Sigmoid colon (tissue), 7 donors: ENCODE data around the gene NAGPA. TPM values are rescaled to one million over a fixed set of nuclear protein-coding genes. Genes with fewer than 3 reads are reported as not detected.

ENCODE experiments used
- DNase-seq: peaks from one replicate; pipeline ENCODE4 v3.0.0-alpha.2; 2019
- H3K27ac ChIP-seq, 4 donors: fragments of 200-600 bp; sonication (generic); one replicate each; pipeline ENCODE4 v1.5.1; 2016 to 2019; ENCODE audit warnings: mild to moderate bottlenecking in 1 of 4
- H3K27me3 ChIP-seq, 3 donors: fragments of 200-600 bp; sonication (generic); one replicate each; pipeline ENCODE4 v1.5.1; 2019; ENCODE audit warnings: mild to moderate bottlenecking in 1 of 3
- H3K36me3 ChIP-seq, 4 donors: fragments of 200-600 bp; sonication (generic); one replicate each; pipeline ENCODE4 v1.5.1; 2016 to 2019
- H3K4me1 ChIP-seq, 4 donors: fragments of 200-600 bp; sonication (generic); one replicate each; pipeline ENCODE4 v1.5.1; 2017 to 2019
- H3K4me3 ChIP-seq, 4 donors: fragments of 200-600 bp; sonication (generic); one replicate each; pipeline ENCODE4 v1.5.1; 2017 to 2019; ENCODE audit warnings: mild to moderate bottlenecking in 2 of 4, moderate library complexity in 1 of 4
- H3K9me3 ChIP-seq, 4 donors: fragments of 200-600 bp in 3 of 4; sonication (generic) in 3 of 4; one replicate each; pipeline versions ENCODE4 v1.5.1 to v1.6.1; 2013 to 2019
- EP300 ChIP-seq, 4 donors: sonication (generic); formaldehyde crosslinking; IDR thresholded peaks; one replicate each; pipeline ENCODE4 v1.6.1; 2017; ENCODE audit warnings: antibody characterized with exemption in 4 of 4
- POLR2A ChIP-seq, 2 donors: fragments of 450-650 bp; IDR thresholded peaks; one replicate each; pipeline ENCODE4 v1.6.1; 2016; ENCODE audit warnings: antibody characterized with exemption in 2 of 2, mild to moderate bottlenecking in 2 of 2, moderate library complexity in 2 of 2
- POLR2AphosphoS5 ChIP-seq, 4 donors: sonication (generic); formaldehyde crosslinking; IDR thresholded peaks; one replicate each; pipeline ENCODE4 v1.6.1; 2017; ENCODE audit warnings: antibody characterized with exemption in 4 of 4
- WGBS, 2 donors: extraction: QIAGEN DNeasy Blood & Tissue Kit; methylation state at CpG; one replicate each; pipeline ENCODE4 v1.1.7; 2013; 5-methylcytosine and 5-hydroxymethylcytosine counted together
- intact Hi-C: fragments of 100-400 bp; cut with DNase I; formaldehyde crosslinking; loops from one replicate; pipeline ENCODE4 v1.15.1; 2023
- polyA plus RNA-seq, 3 donors: library from polyadenylated mRNA; stranded (reverse); fragments of 200-250 nt; gene quantifications; one replicate each; pipeline ENCODE4 v1.2.3, GENCODE V29; 2013
- total RNA-seq, 4 donors: library from RNA; depleted of rRNA; stranded (reverse); fragments of >200 nt; gene quantifications; one replicate each; pipeline ENCODE4 v1.1.0, GENCODE V29; 2016
- TF ChIP-seq, protein P1 (sequence below), 4 experiments: fragments of 450-650 bp in 3 of 4; fragments of 200-600 bp in 1 of 4; IDR thresholded peaks; one replicate each; pipeline ENCODE4 v1.5.1; 2016 to 2019; ENCODE audit warnings: antibody characterized with exemption in 4 of 4, mild to moderate bottlenecking in 3 of 4, moderate library complexity in 2 of 4
- donor health status: healthy with polysubstance abuse.
- donor health status: Bipolar disorder and iron deficiency.
- donor health status: healthy.

The NAGPA gene
- total and polyA plus RNA-seq, 7 donors, result 10.8 to 30.7 (median 16.4) TPM

DNA sequence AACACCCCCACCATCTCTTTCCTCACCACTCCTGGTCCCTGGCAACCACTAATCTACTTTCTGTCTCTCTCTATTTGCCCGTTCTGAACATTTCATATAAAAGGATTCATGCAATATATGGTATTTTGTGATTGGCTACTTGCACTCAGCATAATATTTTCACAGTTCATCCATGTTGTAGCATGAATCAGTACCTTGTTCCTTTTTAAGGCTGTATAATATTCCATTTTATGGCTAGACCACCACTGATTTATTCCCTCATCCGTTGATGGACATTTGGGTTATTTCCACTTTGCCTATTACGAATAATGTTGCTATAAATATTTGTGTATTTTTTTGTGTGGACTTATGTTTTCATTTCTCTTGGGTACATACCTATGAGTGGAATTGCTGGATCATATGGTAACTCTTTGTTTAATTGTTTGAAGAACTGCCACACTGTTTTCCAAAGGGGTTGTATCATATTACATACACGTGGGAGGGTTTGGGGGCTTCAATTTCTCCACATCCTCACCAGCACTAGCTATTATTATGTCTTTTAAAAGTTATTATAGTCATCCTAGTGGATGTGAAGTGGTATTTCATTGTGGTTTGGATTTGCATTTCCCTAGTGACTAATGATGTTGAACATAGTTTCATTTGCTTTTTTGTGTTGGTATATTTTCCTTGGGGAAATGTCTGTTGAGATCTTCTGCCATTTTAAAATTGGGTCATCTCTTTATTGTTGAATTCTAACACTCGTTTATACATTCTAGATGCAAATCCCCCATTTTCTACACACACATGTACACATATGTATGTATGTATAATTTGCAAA, 49.4 kb downstream of the NAGPA start:
- peaks cover 14 to 36% (median 20%) of the 10 kb centered on the region in 3 donors for H3K27me3 ChIP-seq
- TF ChIP-seq, protein P1, sequence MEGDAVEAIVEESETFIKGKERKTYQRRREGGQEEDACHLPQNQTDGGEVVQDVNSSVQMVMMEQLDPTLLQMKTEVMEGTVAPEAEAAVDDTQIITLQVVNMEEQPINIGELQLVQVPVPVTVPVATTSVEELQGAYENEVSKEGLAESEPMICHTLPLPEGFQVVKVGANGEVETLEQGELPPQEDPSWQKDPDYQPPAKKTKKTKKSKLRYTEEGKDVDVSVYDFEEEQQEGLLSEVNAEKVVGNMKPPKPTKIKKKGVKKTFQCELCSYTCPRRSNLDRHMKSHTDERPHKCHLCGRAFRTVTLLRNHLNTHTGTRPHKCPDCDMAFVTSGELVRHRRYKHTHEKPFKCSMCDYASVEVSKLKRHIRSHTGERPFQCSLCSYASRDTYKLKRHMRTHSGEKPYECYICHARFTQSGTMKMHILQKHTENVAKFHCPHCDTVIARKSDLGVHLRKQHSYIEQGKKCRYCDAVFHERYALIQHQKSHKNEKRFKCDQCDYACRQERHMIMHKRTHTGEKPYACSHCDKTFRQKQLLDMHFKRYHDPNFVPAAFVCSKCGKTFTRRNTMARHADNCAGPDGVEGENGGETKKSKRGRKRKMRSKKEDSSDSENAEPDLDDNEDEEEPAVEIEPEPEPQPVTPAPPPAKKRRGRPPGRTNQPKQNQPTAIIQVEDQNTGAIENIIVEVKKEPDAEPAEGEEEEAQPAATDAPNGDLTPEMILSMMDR (IDR thresholded peaks at IDR 0.05), result no peak
- TF ChIP-seq EP300 (IDR thresholded peaks at IDR 0.05) (no peak), POLR2AphosphoS5 (IDR thresholded peaks at IDR 0.05) (no peak), POLR2A (IDR thresholded peaks at IDR 0.05) (no peak)
- intact Hi-C loops, result no loop called here
- H3K9me3 ChIP-seq, result peaks cover 0 to 4% (median 0%) of the 10 kb centered on the region in 4 donors
- H3K36me3 ChIP-seq, result no peaks in the 10 kb centered on the region
- peaks cover 0 to 11% (median 6%) of the 10 kb centered on the region in 4 donors for H3K4me1 ChIP-seq
- H3K4me3 ChIP-seq, result no peak overlapping the region
- no peak overlapping the region for H3K27ac ChIP-seq
- whole genome bisulfite sequencing, 2 donors, result 73 to 80% methylated on average over 5 of the region's 5 CpGs
- no peak for DNase-seq

DNA sequence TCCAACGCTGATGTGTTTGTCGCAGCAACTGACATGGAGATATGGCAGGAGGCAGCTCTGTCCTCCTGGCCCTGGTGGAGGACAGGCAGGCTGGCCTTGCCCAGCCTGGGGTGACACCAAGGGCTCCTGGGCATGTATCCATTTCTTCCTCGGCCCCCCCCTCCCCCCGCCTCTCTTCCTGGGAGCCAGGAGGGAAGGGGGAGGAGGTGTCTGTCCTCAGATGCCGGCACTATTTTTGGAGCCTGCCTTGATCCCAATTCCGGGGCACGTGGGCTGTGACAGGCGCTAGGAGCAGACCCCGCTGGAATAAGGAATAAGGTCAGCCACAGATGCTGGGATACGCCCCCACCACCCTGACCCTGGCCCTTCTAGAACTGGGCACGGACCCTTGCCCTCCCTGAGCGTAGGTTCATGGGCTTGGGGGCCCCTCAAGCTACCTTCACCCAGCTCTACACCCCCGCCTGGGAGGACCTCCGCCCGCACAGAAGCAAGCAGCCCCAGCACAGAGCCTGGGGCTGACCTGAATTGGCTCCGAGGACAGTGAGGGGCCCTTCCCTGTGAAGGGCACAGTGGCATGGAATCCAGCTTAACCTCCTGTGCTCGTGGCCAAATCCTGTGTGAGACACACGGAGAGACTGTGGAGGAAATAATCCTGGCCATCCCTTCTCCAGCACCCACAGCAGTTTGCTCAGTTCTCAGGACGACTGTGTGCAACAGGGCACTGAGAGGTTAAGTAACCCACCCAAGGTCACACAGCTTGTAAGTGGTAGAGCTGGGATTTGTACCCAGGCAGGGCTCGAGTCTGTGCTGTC, 51.5 kb downstream of the NAGPA start:
- H3K27me3 ChIP-seq, result peaks cover 2 to 15% (median 3%) of the 10 kb centered on the region in 3 donors
- no peak overlapping the region for H3K27ac ChIP-seq
- intact Hi-C loops, result no loop called here
- peaks cover 0 to 5% (median 0%) of the 10 kb centered on the region in 4 donors for H3K4me1 ChIP-seq
- TF ChIP-seq EP300 (IDR thresholded peaks at IDR 0.05), result no peak
- TF ChIP-seq POLR2AphosphoS5 (IDR thresholded peaks at IDR 0.05), result no peak
- TF ChIP-seq, protein P1 (IDR thresholded peaks at IDR 0.05), result no peak
- no peak for TF ChIP-seq POLR2A (IDR thresholded peaks at IDR 0.05)
- peaks cover 0 to 4% (median 0%) of the 10 kb centered on the region in 4 donors for H3K9me3 ChIP-seq
- no peaks in the 10 kb centered on the region for H3K36me3 ChIP-seq
- no peak for DNase-seq
- 63 to 75% methylated on average over 20 of the region's 20 CpGs for WGBS, 2 donors
- H3K4me3 ChIP-seq, result no peak overlapping the region

DNA sequence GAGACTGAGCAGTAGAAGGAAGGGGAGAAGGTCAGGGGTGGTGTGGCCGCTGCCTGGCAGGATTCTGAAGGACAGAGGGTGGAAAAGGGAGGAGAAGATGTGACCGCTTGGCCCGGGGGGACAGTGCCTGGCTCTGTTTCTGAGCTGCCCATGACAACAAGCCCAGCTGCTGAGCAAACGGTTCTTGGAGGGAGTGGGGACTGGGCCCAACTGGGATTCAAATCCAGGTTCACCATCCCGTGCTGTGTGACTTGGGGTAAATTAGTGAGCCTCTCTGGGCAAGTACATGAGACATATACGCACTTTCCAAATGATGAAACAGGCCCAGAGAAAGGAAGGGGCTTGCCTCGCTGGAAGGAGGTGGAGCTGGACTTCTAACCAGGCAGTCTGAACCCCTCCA, 52.3 kb downstream of the NAGPA start:
- intact Hi-C loops, result no loop called here
- Histone ChIP-seq H3K4me3 (no peak overlapping the region), H3K27ac (no peak overlapping the region), H3K27me3 (peaks cover 0 to 7% (median 0%) of the 10 kb centered on the region in 3 donors), H3K9me3 (peaks cover 0 to 4% (median 0%) of the 10 kb centered on the region in 4 donors), H3K36me3 (no peaks in the 10 kb centered on the region), H3K4me1 (peaks cover 0 to 5% (median 0%) of the 10 kb centered on the region in 4 donors)
- WGBS, 2 donors, result 85 to 89% methylated on average over 7 of the region's 7 CpGs
- TF ChIP-seq EP300 (IDR thresholded peaks at IDR 0.05) (no peak), POLR2AphosphoS5 (IDR thresholded peaks at IDR 0.05) (no peak), POLR2A (IDR thresholded peaks at IDR 0.05) (no peak)
- TF ChIP-seq, protein P1 (IDR thresholded peaks at IDR 0.05), result no peak
- DNase-seq, result no peak

DNA sequence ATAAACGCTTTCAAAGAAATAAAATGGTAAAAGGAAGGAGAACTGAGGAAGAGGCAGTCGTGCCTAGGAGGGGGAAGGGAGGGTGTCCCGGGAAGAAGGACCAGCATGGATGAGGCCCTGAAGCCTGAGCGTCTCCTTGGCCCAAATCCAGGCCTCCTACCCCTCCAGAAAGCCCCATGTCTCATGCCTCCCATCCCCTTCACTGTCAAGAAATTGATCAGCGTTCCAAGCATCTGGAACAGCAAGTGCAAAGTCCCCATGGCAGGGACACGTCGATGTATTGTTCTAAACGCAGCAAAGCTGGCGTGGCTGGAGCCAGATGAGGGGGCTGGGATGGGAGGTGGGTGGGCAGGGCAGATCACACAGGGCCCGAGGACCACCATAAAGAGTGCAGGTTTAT, 53.0 kb downstream of the NAGPA start:
- no peak for DNase-seq
- Histone ChIP-seq H3K9me3 (peaks cover 0 to 4% (median 0%) of the 10 kb centered on the region in 4 donors), H3K4me1 (peaks cover 0 to 5% (median 0%) of the 10 kb centered on the region in 4 donors), H3K27me3 (no peaks in the 10 kb centered on the region), H3K27ac (no peak overlapping the region), H3K4me3 (no peak overlapping the region), H3K36me3 (no peaks in the 10 kb centered on the region)
- TF ChIP-seq POLR2AphosphoS5 (IDR thresholded peaks at IDR 0.05) (no peak), EP300 (IDR thresholded peaks at IDR 0.05) (no peak), POLR2A (IDR thresholded peaks at IDR 0.05) (no peak)
- TF ChIP-seq, protein P1 (IDR thresholded peaks at IDR 0.05), result no peak
- intact Hi-C loops, result no loop called here
- 71 to 80% methylated on average over 10 of the region's 10 CpGs for WGBS, 2 donors
